ENCODE results near the gene LTBP4. TPM values are rescaled to one million over a fixed set of nuclear protein-coding genes. Genes with fewer than 3 reads are reported as not detected.

Gene LTBP4
- total RNA-seq, 4 donors from 2014 or later, result 134 to 276 (median 196) TPM

- H3K27ac ChIP-seq, result peak overlapping the region; percentile 67 to 88 (median 83)
- H3K4me3 ChIP-seq (replicated peaks in 1 of 3), result no peak overlapping the region
- H3K4me1 ChIP-seq, result peaks cover 23 to 49% of the 10 kb centered on the region in 2 donors
- DNase-seq, result no peak
- no peaks in the 10 kb centered on the region for H3K9me3 ChIP-seq
- intact Hi-C loops (cut with DNase I), result no loop called here
- H3K36me3 ChIP-seq, result no peaks in the 10 kb centered on the region
- 77 to 83% methylated on average over 4 of the region's 4 CpGs for WGBS, 2 donors
- TF ChIP-seq, protein P1, sequence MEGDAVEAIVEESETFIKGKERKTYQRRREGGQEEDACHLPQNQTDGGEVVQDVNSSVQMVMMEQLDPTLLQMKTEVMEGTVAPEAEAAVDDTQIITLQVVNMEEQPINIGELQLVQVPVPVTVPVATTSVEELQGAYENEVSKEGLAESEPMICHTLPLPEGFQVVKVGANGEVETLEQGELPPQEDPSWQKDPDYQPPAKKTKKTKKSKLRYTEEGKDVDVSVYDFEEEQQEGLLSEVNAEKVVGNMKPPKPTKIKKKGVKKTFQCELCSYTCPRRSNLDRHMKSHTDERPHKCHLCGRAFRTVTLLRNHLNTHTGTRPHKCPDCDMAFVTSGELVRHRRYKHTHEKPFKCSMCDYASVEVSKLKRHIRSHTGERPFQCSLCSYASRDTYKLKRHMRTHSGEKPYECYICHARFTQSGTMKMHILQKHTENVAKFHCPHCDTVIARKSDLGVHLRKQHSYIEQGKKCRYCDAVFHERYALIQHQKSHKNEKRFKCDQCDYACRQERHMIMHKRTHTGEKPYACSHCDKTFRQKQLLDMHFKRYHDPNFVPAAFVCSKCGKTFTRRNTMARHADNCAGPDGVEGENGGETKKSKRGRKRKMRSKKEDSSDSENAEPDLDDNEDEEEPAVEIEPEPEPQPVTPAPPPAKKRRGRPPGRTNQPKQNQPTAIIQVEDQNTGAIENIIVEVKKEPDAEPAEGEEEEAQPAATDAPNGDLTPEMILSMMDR (IDR thresholded peaks at IDR 0.05), result no peak
- TF ChIP-seq POLR2A (IDR thresholded peaks at IDR 0.05), result no peak
- no peaks in the 10 kb centered on the region for H3K27me3 ChIP-seq
Measured at GRCh38 chr19:40608957-40609356, 7.8 kb downstream of the LTBP4 start.

DNA sequence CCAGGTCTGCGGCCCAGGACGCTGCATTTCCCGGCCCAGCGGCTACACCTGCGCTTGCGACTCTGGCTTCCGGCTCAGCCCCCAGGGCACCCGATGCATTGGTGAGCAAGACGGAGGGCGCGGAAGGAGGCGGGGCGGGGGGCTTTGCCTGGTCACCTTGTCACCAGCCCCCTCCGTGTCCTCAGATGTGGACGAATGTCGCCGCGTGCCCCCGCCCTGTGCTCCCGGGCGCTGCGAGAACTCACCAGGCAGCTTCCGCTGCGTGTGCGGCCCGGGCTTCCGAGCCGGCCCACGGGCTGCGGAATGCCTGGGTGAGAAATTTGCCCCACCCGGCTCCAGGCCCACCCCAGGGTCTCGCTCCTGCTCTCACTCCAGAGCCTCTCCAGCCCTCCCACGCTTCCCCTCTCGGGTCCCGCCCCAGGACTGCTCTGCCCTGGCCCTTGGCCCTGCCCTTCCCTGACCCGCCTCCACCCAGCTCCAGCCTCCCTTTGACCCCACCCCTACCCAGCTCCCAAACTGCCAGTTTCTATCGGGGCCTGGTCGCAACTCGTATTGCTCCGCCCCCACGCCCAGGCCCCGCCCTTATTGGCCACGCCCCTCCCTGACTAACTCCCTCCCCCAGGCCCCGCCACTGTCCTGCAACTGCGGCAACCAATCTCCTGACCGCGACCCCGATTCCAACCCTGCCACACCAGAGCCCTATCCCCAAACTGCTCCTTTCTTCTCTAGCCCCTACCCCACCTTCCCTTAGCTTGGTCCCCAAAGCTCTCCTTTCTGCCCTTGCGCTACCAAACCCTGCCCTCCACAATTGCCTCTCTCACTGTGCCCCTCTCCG, 8.6 kb downstream of the LTBP4 start:
- intact Hi-C loops (cut with DNase I), result no loop called here
- Histone ChIP-seq H3K4me1 (peaks cover 16 to 48% of the 10 kb centered on the region in 2 donors), H3K27ac (peak overlapping the region; percentile 67 to 88 (median 83)), H3K9me3 (no peaks in the 10 kb centered on the region), H3K36me3 (no peaks in the 10 kb centered on the region), H3K4me3 (replicated peaks in 1 of 3) (peak overlapping the region in 1 of 3 donors; percentile 41), H3K27me3 (no peaks in the 10 kb centered on the region)
- WGBS, 2 donors, result 4 to 14% methylated on average over 32 to 42 of the region's 50 CpGs
- DNase-seq, result peak; percentile 93 to 96
- peak in 1 of 2 donors; percentile 56 for TF ChIP-seq POLR2A (IDR thresholded peaks at IDR 0.05)
- TF ChIP-seq, protein P1 (IDR thresholded peaks at IDR 0.05), result peak in 1 of 6 experiments; percentile 11

- Histone ChIP-seq H3K4me3 (replicated peaks in 1 of 3) (peak overlapping the region in 1 of 3 donors; percentile 5), H3K4me1 (peaks cover 12 to 42% of the 10 kb centered on the region in 2 donors), H3K36me3 (no peaks in the 10 kb centered on the region), H3K27ac (peak overlapping the region; percentile 67 to 88 (median 83)), H3K27me3 (no peaks in the 10 kb centered on the region), H3K9me3 (no peaks in the 10 kb centered on the region)
- TF ChIP-seq, protein P1 (IDR thresholded peaks at IDR 0.05), result no peak
- TF ChIP-seq POLR2A (IDR thresholded peaks at IDR 0.05), result no peak
- peak; percentile 67 to 76 for DNase-seq
- WGBS, 2 donors, result 38 to 43% methylated on average over 29 of the region's 29 CpGs
- intact Hi-C loops (cut with DNase I), result no loop called here
Measured at GRCh38 chr19:40610396-40611064, 9.4 kb downstream of the LTBP4 start.

DNA sequence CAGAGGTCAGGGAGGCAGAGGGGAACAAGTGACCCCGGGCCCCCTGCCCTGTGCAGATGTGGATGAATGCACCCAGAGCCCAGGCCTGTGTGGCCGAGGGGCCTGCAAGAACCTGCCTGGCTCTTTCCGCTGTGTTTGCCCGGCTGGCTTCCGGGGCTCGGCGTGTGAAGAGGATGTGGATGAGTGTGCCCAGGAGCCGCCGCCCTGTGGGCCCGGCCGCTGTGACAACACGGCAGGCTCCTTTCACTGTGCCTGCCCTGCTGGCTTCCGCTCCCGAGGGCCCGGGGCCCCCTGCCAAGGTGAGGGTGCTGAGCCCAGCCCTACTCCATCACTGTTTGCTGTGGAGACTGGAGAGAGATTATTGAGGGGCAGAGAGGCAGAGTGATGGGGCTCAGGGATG, 9.9 kb downstream of the LTBP4 start:
- no peaks in the 10 kb centered on the region for H3K36me3 ChIP-seq
- H3K9me3 ChIP-seq, result no peaks in the 10 kb centered on the region
- intact Hi-C loops (cut with DNase I), result no loop called here
- peak; percentile 57 to 60 for DNase-seq
- 32 to 71% methylated on average over 7 to 13 of the region's 15 CpGs for WGBS, 2 donors
- H3K4me1 ChIP-seq, result peaks cover 12 to 38% of the 10 kb centered on the region in 2 donors
- no peak overlapping the region for H3K4me3 ChIP-seq (replicated peaks in 1 of 3)
- no peaks in the 10 kb centered on the region for H3K27me3 ChIP-seq
- TF ChIP-seq, protein P1 (IDR thresholded peaks at IDR 0.05), result no peak
- TF ChIP-seq POLR2A (IDR thresholded peaks at IDR 0.05), result no peak
- peak overlapping the region in 2 of 3 donors; percentile 83 to 88 for H3K27ac ChIP-seq
